Prostate gland (tissue), 2 donors: Measurements from ENCODE around the gene TOMM7. TPM values are rescaled to one million over a fixed set of nuclear protein-coding genes. Genes with fewer than 3 reads are reported as not detected.

Source experiments
- DNase-seq: peaks from one replicate; pipeline ENCODE4 v3.0.0-alpha.2; 2019; ENCODE audit warnings: low spot score
- H3K27ac ChIP-seq, 2 donors: fragments of 200-600 bp; sonication (generic); 2 replicates each; pipeline ENCODE4 v1.5.1; 2017 to 2019
- H3K27me3 ChIP-seq: fragments of 200-600 bp; sonication (generic); replicated peaks from 2 replicates; pipeline ENCODE4 v1.5.1; 2019; ENCODE audit not compliant: insufficient read depth
- H3K36me3 ChIP-seq, 2 donors: fragments of 200-600 bp; sonication (generic); 1 replicate in 1 of 2; 2 replicates in 1 of 2; pipeline versions ENCODE4 v1.5.1 to v1.8.1; 2017 to 2019
- H3K4me1 ChIP-seq: fragments of 200-600 bp; sonication (generic); replicated peaks from 2 replicates; pipeline ENCODE4 v1.5.1; 2019
- H3K4me3 ChIP-seq, 2 donors: fragments of 200-600 bp; sonication (generic); 2 replicates each; pipeline ENCODE4 v1.5.1; 2017 to 2019
- H3K9me3 ChIP-seq: fragments of 200-600 bp; sonication (generic); 2 replicates; pipeline ENCODE4 v1.5.1; 2017
- POLR2A ChIP-seq: fragments of 450-650 bp; IDR thresholded peaks from one replicate; pipeline ENCODE4 v1.6.1; 2016; ENCODE audit warnings: antibody characterized with exemption, mild to moderate bottlenecking
- POLR2AphosphoS5 ChIP-seq: sonication (generic); formaldehyde crosslinking; IDR thresholded peaks from one replicate; pipeline ENCODE4 v1.6.1; 2017; ENCODE audit warnings: antibody characterized with exemption
- WGBS: methylation state at CpG from one replicate; pipeline ENCODE4 v1.1.5; 2018; 5-methylcytosine and 5-hydroxymethylcytosine counted together
- intact Hi-C: fragments of 100-400 bp; cut with DNase I; formaldehyde crosslinking; loops from one replicate; pipeline ENCODE4 v1.14.2; 2022
- total RNA-seq, 2 donors: library from RNA; depleted of rRNA; stranded (reverse); fragments of >200 nt; gene quantifications; one replicate each; pipeline ENCODE4 v1.1.0, GENCODE V29; 2016
- TF ChIP-seq, protein P1 (sequence below), 4 experiments: fragments of 200-600 bp in 2 of 4; fragments of 450-650 bp in 2 of 4; sonication (generic) in 2 of 4; IDR thresholded peaks; 1 replicate in 3 of 4; 2 replicates in 1 of 4; pipeline ENCODE4 v1.5.1; 2016 to 2019; ENCODE audit warnings: antibody characterized with exemption in 4 of 4, mild to moderate bottlenecking in 2 of 4, moderate library complexity in 2 of 4

Gene TOMM7
- total RNA-seq, 2 donors from 2014 or later: 124 to 190 TPM

DNA sequence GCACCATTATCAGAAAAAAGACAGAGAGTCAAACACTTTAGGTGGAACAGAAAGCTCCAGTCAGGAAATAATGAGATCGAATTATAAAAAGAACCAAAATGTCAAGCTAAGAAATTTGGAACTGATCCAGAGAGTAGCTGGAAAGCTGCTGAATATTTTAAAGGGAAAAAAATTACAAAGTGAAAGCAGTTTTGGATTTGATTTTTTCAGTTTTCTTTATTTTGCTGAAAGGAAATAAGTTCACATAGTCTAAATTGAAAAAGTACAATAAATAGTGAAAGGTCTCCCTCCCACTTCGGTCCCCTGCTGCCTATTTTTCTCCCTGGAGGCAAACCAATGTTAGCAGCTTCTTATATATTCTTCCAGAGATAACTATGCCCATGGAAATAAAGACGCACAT is 11.3 kb upstream of the TOMM7 start:
- TF ChIP-seq POLR2A (no peak), POLR2AphosphoS5 (no peak)
- TF ChIP-seq, protein P1, sequence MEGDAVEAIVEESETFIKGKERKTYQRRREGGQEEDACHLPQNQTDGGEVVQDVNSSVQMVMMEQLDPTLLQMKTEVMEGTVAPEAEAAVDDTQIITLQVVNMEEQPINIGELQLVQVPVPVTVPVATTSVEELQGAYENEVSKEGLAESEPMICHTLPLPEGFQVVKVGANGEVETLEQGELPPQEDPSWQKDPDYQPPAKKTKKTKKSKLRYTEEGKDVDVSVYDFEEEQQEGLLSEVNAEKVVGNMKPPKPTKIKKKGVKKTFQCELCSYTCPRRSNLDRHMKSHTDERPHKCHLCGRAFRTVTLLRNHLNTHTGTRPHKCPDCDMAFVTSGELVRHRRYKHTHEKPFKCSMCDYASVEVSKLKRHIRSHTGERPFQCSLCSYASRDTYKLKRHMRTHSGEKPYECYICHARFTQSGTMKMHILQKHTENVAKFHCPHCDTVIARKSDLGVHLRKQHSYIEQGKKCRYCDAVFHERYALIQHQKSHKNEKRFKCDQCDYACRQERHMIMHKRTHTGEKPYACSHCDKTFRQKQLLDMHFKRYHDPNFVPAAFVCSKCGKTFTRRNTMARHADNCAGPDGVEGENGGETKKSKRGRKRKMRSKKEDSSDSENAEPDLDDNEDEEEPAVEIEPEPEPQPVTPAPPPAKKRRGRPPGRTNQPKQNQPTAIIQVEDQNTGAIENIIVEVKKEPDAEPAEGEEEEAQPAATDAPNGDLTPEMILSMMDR (IDR thresholded peaks at IDR 0.05): no peak
- Histone ChIP-seq H3K9me3 (no peaks in the 10 kb centered on the region), H3K27me3 (no peaks in the 10 kb centered on the region), H3K4me1 (no peaks in the 10 kb centered on the region), H3K27ac (no peak overlapping the region), H3K36me3 (no peaks in the 10 kb centered on the region), H3K4me3 (no peak overlapping the region)
- WGBS: 38% methylated on average over 3 of the region's 3 CpGs
- intact Hi-C loops: no loop called here
- no peak for DNase-seq

GRCh38 chr7:22833113-22833855 is 10.6 kb upstream of the TOMM7 start:
- TF ChIP-seq POLR2AphosphoS5 (no peak), POLR2A (no peak)
- TF ChIP-seq, protein P1 (IDR thresholded peaks at IDR 0.05): no peak
- Histone ChIP-seq H3K4me3 (no peak overlapping the region), H3K4me1 (no peaks in the 10 kb centered on the region), H3K27me3 (no peaks in the 10 kb centered on the region), H3K27ac (no peak overlapping the region), H3K36me3 (no peaks in the 10 kb centered on the region), H3K9me3 (no peaks in the 10 kb centered on the region)
- intact Hi-C loops: no loop called here
- DNase-seq: no peak
- 76% methylated on average over 2 of the region's 2 CpGs for WGBS

DNA sequence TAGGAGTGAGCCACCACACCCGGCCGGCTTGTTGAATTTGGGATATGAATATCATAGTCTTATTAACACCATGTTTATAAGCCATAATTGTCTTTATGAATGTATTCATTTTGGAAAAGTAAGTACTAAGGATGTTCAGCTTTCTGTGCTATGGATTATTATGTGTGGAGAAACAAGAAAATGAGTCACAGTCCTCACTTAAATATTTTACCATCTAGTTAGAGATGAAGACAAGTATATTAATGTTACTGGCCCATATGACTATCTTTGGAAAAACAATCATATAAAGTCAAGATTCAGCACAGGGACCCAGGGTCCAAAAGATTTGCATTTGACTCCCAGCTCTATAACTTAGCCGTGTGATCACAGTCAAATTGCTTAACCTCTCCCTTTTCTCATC is 9.8 kb upstream of the TOMM7 start:
- 98% methylated on average over 3 of the region's 3 CpGs for WGBS
- intact Hi-C loops: no loop called here
- no peaks in the 10 kb centered on the region for H3K4me1 ChIP-seq
- TF ChIP-seq POLR2AphosphoS5 (no peak), POLR2A (no peak)
- no peak overlapping the region for H3K27ac ChIP-seq
- no peaks in the 10 kb centered on the region for H3K9me3 ChIP-seq
- H3K4me3 ChIP-seq: no peak overlapping the region
- DNase-seq: no peak
- no peaks in the 10 kb centered on the region for H3K36me3 ChIP-seq
- H3K27me3 ChIP-seq: no peaks in the 10 kb centered on the region

DNA sequence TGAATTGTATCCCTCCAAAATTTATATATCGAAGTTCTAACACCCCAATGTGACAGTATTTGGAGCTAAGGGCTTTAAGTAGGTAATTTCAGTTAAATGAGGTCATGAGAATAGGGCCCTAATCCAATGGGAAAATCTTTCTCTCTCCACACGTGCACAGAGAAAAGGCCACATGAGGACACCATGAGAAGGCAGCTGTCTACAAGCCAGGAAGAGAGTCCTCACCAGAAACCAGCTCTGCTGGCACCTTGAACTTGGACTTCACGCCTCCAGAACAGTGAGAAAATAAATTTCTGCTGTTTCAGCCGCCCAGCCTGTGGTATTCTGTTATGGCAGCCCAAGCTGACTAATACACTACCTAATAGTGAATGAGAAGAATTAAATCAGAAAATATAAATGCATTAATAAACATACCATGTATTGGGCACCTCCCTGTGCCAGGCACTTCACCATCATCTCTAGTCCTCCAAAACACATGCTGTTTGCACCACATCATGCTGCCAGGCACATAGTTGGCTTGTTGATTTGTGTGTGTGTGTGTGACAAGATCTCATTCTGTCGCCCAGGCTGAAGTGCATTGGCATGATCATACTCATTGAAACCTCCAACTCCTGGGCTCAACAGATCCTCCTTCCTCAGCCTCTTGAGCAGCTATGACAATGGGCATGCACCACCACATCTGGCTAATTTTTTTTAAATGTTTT is 9.1 kb upstream of the TOMM7 start:
- Histone ChIP-seq H3K27ac (no peak overlapping the region), H3K36me3 (no peaks in the 10 kb centered on the region), H3K4me1 (no peaks in the 10 kb centered on the region), H3K27me3 (no peaks in the 10 kb centered on the region), H3K4me3 (no peak overlapping the region), H3K9me3 (no peaks in the 10 kb centered on the region)
- intact Hi-C loops: no loop called here
- DNase-seq: no peak
- 82% methylated on average over 5 of the region's 5 CpGs for WGBS
- no peak for TF ChIP-seq POLR2A
- TF ChIP-seq, protein P1 (IDR thresholded peaks at IDR 0.05): no peak
- TF ChIP-seq POLR2AphosphoS5: no peak

DNA sequence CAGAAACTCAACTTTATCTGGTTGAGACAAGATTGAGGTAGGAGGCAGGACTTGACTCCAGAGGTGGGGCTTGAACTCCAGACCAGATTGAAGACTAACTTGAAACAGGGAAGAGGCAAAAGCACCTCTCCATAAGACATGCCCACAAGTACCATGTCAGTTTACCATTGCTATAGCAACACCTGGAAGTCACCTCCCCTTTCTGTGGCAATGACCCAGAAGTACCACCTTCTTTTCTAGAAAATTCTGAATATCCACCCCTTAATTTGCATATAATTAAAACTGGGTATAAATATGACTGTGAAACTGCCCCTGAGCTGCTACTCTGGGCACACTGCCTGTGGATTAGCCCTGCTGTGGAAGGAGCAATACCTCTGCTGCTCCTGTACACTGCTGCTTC is 4.9 kb upstream of the TOMM7 start:
- H3K9me3 ChIP-seq: no peaks in the 10 kb centered on the region
- H3K4me3 ChIP-seq: no peak overlapping the region
- H3K27ac ChIP-seq: no peak overlapping the region
- no peaks in the 10 kb centered on the region for H3K27me3 ChIP-seq
- TF ChIP-seq POLR2A (no peak), POLR2AphosphoS5 (no peak)
- TF ChIP-seq, protein P1 (IDR thresholded peaks at IDR 0.05): no peak
- no peak for DNase-seq
- intact Hi-C loops: no loop called here
- H3K36me3 ChIP-seq: no peaks in the 10 kb centered on the region
- no peaks in the 10 kb centered on the region for H3K4me1 ChIP-seq
